COR-L47 (cell line): ENCODE measurements around the gene SPIN1.

ENCODE experiments used
- DNase-seq: peaks from one replicate; lab custom pipeline; 2025; lab: John Stamatoyannopoulos, UW

Gene SPIN1

DNA sequence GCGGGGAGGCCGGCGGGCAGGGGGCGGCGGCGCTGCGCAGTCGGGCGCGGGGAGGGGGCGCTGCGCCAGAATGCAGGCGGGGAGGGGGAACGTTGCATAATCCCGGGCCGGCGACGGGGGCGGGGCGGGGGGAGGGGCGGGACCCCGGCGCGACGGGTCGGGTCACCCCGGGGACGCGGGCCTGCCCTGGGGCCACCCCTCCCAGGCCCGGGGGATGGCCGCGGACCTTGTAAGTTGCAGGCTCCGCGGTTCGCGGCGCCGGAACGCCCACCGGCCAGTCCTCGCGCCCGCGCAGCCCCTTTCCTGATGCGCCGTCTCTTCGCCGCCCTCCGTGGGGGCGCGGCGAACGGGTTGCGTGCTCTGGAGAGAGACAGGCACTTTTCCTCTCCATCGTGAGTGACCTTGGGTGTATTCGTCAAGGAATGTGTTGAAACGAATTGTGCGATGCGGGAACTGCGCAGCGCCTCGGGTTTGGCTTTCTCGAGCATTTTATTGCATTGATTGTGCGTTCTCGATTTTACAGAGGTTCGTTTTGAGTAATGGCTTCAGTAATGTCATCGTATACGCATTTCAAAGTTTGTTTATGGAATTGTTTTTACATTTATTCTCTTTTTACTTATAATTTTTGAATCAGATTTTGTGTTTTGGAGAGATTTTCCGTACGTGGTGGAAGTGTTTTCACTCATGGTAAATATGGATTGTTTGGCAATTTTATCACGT lies 802 bp downstream of the SPIN1 start:
- peak; percentile 36 for DNase-seq

GRCh38 chr9:88390371-88390990 lies 2.2 kb downstream of the SPIN1 start:
- no peak for DNase-seq

DNA sequence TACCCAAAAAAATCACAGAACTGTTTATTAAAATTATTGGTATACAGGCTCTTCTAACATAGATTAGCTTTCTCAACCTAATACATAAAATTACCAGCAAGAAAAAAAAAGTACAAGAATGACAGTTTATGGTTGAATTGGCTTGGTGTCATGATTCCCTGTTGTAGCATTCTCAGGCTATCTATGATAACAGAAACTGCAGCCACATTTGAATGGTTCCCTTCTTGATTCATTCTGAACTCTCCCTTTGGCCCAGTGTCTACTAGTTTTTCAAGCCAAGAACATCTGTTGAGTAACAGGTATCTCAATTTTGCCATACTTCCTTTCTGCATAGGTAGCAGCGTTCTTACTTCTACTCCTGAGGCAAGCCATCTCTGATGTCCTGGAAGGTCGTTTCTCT lies 3.0 kb downstream of the SPIN1 start:
- DNase-seq = no peak

GRCh38 chr9:88391921-88392320 lies 3.7 kb downstream of the SPIN1 start:
- DNase-seq = no peak

GRCh38 chr9:88392549-88392948 lies 4.3 kb downstream of the SPIN1 start:
- no peak for DNase-seq

- DNase-seq = no peak
Observed at GRCh38 chr9:88396836-88397577, 8.8 kb downstream of the SPIN1 start.

DNA sequence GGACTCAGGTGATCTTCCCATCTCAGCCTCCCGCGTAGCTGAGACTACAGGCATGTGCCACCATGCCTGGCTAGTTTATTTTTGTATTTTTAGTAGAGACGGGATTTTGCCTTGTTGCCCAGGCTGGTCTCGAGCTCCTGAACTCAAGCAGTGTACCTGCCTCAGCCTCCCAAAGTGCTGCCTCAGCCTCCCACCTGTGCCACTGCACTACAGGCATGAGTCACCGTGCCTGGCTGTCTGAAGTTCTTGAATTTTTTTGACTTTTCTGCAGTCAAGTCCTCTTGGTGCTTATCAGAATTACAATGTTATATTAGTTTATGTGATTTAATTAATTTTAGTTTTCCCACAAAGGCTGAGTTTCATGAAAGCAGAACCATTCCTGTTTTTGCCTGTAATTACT lies 9.8 kb downstream of the SPIN1 start:
- DNase-seq = no peak

DNA sequence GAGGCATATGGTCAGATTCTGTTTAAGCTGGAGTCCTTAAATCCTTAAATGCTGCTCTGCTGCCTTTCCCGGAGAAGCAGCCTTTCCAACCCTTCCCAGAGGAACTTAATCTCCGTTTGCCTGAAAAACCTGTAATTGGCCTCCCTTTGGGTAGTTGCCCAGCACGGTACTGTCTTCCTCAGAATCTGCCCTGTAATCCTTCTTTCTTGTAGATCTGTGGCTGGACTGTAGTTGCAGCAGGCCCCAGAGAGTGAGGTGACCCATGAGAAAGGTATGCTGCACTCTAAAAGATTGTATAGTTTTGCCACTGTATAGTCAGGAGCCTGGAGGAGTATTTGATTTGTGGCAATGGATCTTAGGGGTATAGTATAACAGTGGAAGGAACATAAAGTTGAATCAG lies 11.7 kb downstream of the SPIN1 start:
- no peak for DNase-seq

GRCh38 chr9:88403340-88403739 lies 15.1 kb downstream of the SPIN1 start:
- no peak for DNase-seq

GRCh38 chr9:88406051-88406450 lies 17.8 kb downstream of the SPIN1 start:
- DNase-seq = no peak

DNA sequence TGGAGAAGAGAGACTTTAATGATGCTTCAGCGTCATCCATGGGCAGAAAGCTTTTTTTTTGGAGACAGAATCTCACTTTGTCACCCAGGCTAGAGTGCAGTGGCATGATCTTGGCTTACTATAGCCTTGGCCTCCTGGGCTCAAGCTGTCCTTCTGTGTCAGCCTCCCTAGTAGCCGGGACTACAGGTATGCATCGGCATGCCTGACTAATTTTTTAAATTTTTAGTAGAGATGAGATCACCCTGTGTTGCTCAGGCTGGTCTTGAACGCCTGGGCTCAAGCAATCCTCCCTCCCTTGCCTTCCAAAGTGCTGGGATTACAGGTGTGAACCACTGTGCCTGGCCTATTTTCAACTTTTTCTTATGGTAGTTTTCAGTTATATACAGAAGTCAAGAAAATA lies 23.2 kb downstream of the SPIN1 start:
- no peak for DNase-seq

- DNase-seq = no peak
Observed at GRCh38 chr9:88414298-88414697, 26.1 kb downstream of the SPIN1 start.

DNA sequence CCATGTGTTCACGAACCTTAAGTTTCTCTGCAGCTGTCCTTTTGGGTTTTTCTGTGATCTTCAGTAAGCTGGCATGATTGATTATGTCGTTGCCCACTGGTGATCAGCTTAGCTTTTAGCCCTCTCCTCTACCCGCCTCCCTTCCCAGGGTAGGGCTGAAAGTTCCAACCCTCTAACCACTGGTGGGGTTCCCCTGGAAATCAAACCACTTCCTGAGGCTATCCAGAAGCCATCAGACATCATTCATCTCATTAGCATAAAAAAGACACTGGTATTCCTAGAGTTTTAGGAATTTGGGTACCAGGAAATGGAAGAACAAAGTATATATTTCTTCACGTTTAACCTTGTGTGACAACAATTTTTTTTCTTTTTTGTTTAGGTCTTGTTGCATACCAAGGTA lies 29.8 kb downstream of the SPIN1 start:
- DNase-seq = no peak

DNA sequence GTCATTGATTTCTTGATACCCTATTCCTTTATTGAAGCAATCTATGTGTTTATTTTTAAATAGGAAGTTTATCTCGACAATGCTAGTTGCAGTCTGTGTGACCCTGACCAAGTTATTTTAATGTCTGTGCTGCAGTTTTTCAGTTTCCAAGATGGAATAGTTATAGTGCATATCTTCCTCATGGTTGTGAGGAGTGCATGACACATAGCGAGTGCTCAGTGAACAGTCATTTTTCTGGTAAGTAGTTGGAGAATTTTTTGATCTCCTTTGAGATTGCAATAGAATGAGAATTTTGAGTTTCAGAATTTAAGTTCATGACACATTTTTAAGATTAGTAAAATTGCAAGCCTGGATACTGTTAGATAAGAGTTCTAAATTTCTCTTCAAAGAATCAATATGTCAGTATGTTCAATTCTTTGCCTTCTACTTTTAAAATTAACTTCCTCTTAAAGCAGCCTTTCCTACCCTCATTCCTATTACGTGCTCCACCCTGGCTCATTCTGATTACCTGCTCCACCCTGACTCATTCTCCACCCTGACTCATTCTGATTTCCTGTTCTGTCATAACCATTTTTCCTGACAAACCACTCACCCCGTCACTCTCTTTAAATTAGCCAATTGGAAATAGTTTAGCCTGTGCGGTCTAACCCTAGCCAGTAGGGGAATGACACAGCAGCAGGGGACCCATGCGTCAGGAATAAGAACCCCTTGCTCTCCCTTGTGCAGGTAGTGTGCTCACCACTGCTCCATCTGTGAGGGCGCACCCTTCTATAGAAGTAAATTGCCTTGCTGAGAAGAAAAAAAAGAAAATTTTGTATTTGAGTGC lies 30.7 kb downstream of the SPIN1 start:
- no peak for DNase-seq

DNA sequence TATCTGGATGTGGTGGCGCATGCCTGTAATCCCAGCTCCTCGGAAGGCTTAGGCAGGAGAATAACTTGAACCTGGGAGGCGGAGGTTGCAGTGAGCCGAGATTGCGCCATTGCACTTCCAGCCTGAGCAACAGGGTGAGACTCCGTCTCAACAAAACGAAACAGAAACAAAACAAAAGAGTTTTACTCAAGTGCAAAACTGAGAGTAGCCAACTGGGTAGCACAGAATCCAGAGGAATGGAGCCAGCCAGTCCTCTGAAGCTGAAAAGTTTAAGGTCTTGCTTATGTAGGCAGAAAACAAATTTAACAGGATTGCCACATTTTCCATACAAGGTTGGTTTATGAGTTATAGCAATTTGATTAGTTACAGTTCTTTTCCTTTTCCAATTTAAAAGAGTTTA lies 32.0 kb downstream of the SPIN1 start:
- no peak for DNase-seq

- no peak for DNase-seq
Observed at GRCh38 chr9:88421348-88421747, 33.1 kb downstream of the SPIN1 start.

DNA sequence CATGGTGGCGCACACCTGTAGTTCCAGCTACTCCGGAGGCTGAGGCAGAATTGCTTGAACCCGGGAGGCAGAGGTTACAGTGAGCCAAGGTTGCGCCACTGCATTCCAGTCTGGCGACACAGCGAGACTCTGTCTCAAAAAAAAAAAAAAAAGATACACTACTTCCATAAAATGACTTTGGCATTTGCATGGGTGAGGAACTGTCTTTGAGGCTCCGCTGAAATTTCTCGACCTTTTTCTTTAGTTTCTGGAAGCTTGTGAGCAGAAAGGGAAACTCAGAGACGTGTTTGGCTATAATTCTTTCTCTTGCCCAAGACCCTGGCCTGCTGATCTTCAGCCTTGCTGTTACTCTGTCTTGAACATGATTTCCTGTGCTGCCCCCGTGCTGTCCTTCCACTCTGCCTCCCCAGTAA lies 37.3 kb downstream of the SPIN1 start:
- DNase-seq = no peak

DNA sequence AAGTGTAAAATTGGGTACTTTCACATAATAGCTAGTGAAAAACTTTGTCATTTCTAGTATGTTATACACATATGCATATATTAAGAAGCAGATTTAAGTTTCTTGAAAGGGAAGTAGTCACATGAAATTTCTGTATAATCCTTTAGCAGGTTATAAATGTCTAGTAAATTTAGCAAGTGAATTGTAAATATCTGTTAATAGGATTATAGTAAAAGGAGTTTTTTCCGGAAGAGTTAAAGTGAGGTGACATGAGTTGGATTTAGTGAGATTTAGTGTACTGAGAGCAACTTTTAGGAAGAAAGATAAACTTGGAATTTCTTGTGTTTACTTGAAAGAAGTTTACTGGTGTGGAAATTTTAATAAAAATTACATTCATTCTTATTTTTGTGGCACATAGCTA lies 38.4 kb downstream of the SPIN1 start:
- DNase-seq = no peak

DNA sequence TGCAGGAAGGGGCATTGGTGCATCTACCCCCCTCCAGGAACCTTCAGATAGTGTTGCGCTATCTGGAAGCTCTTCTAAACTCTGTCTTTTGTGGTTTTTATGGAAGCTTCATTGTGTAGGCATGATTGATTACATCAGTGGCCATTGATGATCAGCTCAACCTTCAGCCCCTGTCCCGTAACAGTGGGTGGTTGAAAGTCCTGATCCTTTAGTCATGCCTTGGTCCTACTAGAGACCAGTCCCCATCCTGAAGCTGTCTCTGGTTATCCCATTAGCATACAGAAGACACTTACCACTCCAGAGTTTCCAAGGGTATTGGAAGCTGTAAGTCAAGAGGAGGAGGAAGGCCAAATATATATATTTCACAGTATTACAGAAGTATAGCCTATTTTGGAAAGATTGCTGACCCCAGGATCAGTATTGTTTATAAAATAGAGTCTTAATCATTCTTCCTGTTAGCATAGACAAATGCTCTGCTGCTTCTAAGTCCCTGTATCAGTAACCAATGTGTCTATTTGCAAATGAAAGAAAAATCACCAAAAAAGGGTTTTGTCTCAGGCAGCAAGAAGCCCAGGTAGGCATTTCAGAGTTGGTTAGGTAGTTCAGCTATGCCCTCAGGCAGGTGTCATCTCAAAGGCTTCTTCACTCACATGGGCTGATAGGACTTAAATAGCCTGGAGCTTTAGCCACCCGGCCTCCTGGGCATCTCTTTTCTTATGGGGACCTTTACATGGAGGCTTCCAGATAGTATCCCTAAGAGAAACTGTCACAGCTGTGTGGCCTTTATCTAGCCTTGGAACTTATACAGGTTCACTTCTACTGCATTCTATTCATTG lies 41.6 kb downstream of the SPIN1 start:
- DNase-seq = no peak

- no peak for DNase-seq
Observed at GRCh38 chr9:88433583-88434255, 45.5 kb downstream of the SPIN1 start.

GRCh38 chr9:88435336-88435735 lies 47.1 kb downstream of the SPIN1 start:
- DNase-seq = no peak
